ENCODE results near the gene CCNF. TPM values are rescaled to one million over a fixed set of nuclear protein-coding genes. Genes with fewer than 3 reads are reported as not detected.

The CCNF gene
- total and polyA plus RNA-seq, 9 of the 15 experiments (the other 6 are each of a cell fraction or from before 2014, with no cell fraction given): 4.1 to 70.1 (median 29.5) TPM

- TF ChIP-seq ATF6 (CRISPR knock-in tag; IDR thresholded peaks at IDR 0.05) (no peak), ZBTB40 (IDR thresholded peaks at IDR 0.05) (no peak), ZBTB40 (CRISPR knock-in tag; IDR thresholded peaks at IDR 0.05) (no peak), ATF2 (CRISPR knock-in tag; IDR thresholded peaks at IDR 0.05) (no peak), ZC3H8 (IDR thresholded peaks at IDR 0.05) (no peak), ZBTB5 (IDR thresholded peaks at IDR 0.05) (no peak), E4F1 (CRISPR knock-in tag; IDR thresholded peaks at IDR 0.05; ENCODE audit: borderline replicate concordance) (no peak), ZNF408 (CRISPR knock-in tag; IDR thresholded peaks at IDR 0.05; ENCODE audit: low read depth) (no peak), ZNF707 (CRISPR knock-in tag; conservative IDR thresholded peaks at IDR 0.05) (no peak)
Measured at GRCh38 chr16:2385190-2385836, 43.9 kb upstream of the CCNF start (continued).

Data from K562 (cell line).